ENCODE measurements around the gene PDC.

PDC gene

DNA sequence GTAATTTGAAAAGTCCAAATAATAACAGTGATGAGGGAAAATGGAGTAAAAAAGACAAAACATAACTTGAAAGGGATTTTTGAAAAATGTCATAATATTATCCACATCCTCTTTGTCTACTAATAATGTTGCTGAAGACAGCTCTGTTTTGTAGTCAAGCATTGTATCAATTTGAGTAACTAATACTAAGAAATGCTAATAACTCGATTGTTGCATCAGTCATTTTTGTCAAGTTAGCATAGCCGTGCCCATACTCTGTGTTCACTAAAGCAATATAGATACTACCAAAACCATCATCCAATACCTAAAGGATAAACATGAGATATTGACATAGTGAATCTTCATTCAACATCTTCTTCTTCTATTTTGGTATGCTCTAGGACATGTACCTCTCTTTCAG is 17.3 kb downstream of the PDC start:
- no peak for TF ChIP-seq EZH2phosphoT487 (IDR thresholded peaks at IDR 0.05; ENCODE audit: low read depth)
- TF ChIP-seq, protein P1, sequence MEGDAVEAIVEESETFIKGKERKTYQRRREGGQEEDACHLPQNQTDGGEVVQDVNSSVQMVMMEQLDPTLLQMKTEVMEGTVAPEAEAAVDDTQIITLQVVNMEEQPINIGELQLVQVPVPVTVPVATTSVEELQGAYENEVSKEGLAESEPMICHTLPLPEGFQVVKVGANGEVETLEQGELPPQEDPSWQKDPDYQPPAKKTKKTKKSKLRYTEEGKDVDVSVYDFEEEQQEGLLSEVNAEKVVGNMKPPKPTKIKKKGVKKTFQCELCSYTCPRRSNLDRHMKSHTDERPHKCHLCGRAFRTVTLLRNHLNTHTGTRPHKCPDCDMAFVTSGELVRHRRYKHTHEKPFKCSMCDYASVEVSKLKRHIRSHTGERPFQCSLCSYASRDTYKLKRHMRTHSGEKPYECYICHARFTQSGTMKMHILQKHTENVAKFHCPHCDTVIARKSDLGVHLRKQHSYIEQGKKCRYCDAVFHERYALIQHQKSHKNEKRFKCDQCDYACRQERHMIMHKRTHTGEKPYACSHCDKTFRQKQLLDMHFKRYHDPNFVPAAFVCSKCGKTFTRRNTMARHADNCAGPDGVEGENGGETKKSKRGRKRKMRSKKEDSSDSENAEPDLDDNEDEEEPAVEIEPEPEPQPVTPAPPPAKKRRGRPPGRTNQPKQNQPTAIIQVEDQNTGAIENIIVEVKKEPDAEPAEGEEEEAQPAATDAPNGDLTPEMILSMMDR (IDR thresholded peaks at IDR 0.05; ENCODE audit: low read depth, low read length): no peak
- H2AFZ ChIP-seq (ENCODE audit: low read depth, low read length): no peak overlapping the region

GRCh38 chr1:186442651-186443375 is 18.1 kb downstream of the PDC start:
- Histone ChIP-seq H3K4me2 (ENCODE audit: low read length) (peak overlapping the region; percentile 45), H3K27me3 (ENCODE audit: low read depth, low read length) (no peaks in the 10 kb centered on the region), H3K9ac (ENCODE audit: low read length) (peak overlapping the region; percentile 17; the same call in 1 of the 2 replicates), H4K20me1 (ENCODE audit: insufficient read depth, low read length) (no peaks in the 10 kb centered on the region), H3K9me3 (ENCODE audit: insufficient read depth, low read length) (peaks cover 9% of the 10 kb centered on the region), H3K4me1 (ENCODE audit: low read length) (peaks cover 61% of the 10 kb centered on the region), H3K4me3 (ENCODE audit: low read length) (no peak overlapping the region), H3K27ac (ENCODE audit: low read length) (peak overlapping the region; percentile 87), H2AFZ (ENCODE audit: low read depth, low read length) (no peak overlapping the region), H3K79me2 (ENCODE audit: low read length) (no peaks in the 10 kb centered on the region), H3K36me3 (replicated peaks; ENCODE audit: low read depth, low read length) (peaks cover 13% of the 10 kb centered on the region)
- TF ChIP-seq, protein P1 (IDR thresholded peaks at IDR 0.05; ENCODE audit: low read depth, low read length): no peak
- no peak for TF ChIP-seq EZH2phosphoT487 (IDR thresholded peaks at IDR 0.05; ENCODE audit: low read depth)

More for the DNA sequence above, 17.3 kb downstream of the PDC start:
- Histone ChIP-seq H3K27me3 (ENCODE audit: low read depth, low read length) (no peaks in the 10 kb centered on the region), H3K4me3 (ENCODE audit: low read length) (no peak overlapping the region), H4K20me1 (ENCODE audit: insufficient read depth, low read length) (no peaks in the 10 kb centered on the region), H3K4me2 (ENCODE audit: low read length) (peak overlapping the region; percentile 45), H3K9ac (ENCODE audit: low read length) (no peak overlapping the region), H3K79me2 (ENCODE audit: low read length) (no peaks in the 10 kb centered on the region), H3K4me1 (ENCODE audit: low read length) (peaks cover 60% of the 10 kb centered on the region), H3K36me3 (replicated peaks; ENCODE audit: low read depth, low read length) (peaks cover 13% of the 10 kb centered on the region), H3K27ac (ENCODE audit: low read length) (peak overlapping the region; percentile 87), H3K9me3 (ENCODE audit: insufficient read depth, low read length) (peaks cover 6% of the 10 kb centered on the region)

- TF ChIP-seq, protein P1 (IDR thresholded peaks at IDR 0.05; ENCODE audit: low read depth, low read length): no peak
- no peak for TF ChIP-seq EZH2phosphoT487 (IDR thresholded peaks at IDR 0.05; ENCODE audit: low read depth)
- Histone ChIP-seq H3K9ac (ENCODE audit: low read length) (peak overlapping the region; percentile 55), H3K79me2 (ENCODE audit: low read length) (no peaks in the 10 kb centered on the region), H2AFZ (ENCODE audit: low read depth, low read length) (no peak overlapping the region), H3K4me1 (ENCODE audit: low read length) (peaks cover 61% of the 10 kb centered on the region), H4K20me1 (ENCODE audit: insufficient read depth, low read length) (no peaks in the 10 kb centered on the region), H3K36me3 (replicated peaks; ENCODE audit: low read depth, low read length) (peaks cover 13% of the 10 kb centered on the region), H3K4me3 (ENCODE audit: low read length) (peak overlapping the region; percentile 38), H3K27me3 (ENCODE audit: low read depth, low read length) (no peaks in the 10 kb centered on the region), H3K27ac (ENCODE audit: low read length) (peak overlapping the region; percentile 87), H3K9me3 (ENCODE audit: insufficient read depth, low read length) (peaks cover 9% of the 10 kb centered on the region), H3K4me2 (ENCODE audit: low read length) (peak overlapping the region; percentile 62)
Observed at GRCh38 chr1:186440584-186440983, 20.3 kb downstream of the PDC start.

DNA sequence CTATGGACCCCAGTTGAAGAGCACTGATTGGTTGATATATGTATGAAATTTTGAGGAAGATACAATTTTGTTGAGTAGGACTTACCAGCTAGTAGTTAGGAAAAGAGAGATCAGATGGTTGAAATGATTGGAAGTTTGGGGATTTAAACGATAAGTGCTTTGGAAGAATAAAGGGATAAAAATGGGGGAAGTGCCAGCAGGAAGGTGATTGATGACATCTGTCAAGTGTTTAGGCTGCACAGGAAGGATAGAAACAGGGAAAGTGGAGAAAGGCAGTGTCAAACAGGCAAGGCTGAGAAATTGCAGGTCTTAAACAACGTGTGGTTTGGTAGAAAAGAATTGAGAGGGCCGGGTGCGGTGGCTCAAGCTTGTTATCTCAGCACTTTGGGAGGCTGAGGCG is 22.3 kb downstream of the PDC start:
- Histone ChIP-seq H4K20me1 (ENCODE audit: insufficient read depth, low read length) (no peaks in the 10 kb centered on the region), H3K79me2 (ENCODE audit: low read length) (no peaks in the 10 kb centered on the region), H3K27me3 (ENCODE audit: low read depth, low read length) (no peaks in the 10 kb centered on the region)

More for the DNA sequence above, 22.3 kb downstream of the PDC start:
- Histone ChIP-seq H3K4me1 (ENCODE audit: low read length) (peaks cover 51% of the 10 kb centered on the region), H2AFZ (ENCODE audit: low read depth, low read length) (no peak overlapping the region), H3K4me2 (ENCODE audit: low read length) (no peak overlapping the region), H3K27ac (ENCODE audit: low read length) (no peak overlapping the region), H3K9me3 (ENCODE audit: insufficient read depth, low read length) (peaks cover 3% of the 10 kb centered on the region; the same call in 1 of the 2 replicates), H3K36me3 (replicated peaks; ENCODE audit: low read depth, low read length) (peaks cover under 1% of the 10 kb centered on the region), H3K9ac (ENCODE audit: low read length) (no peak overlapping the region), H3K4me3 (ENCODE audit: low read length) (no peak overlapping the region)
- TF ChIP-seq, protein P1 (IDR thresholded peaks at IDR 0.05; ENCODE audit: low read depth, low read length): no peak
- TF ChIP-seq EZH2phosphoT487 (IDR thresholded peaks at IDR 0.05; ENCODE audit: low read depth): no peak

Measured in OCI-LY3 (cell line).